HCT116 (cell line): ENCODE results near the gene MED15.

Experiments used
- CTCF ChIP-seq, 3 experiments: fragments of 200-600 bp in 1 of 3; sonication (generic) in 1 of 3; IDR thresholded peaks in 2 of 3; conservative IDR thresholded peaks in 1 of 3; 2 replicates each; pipeline ENCODE4 v1.5.1; 2012 to 2017; ENCODE audit warnings: low read depth in 2 of 3, low read length in 2 of 3, antibody characterized with exemption in 1 of 3, borderline replicate concordance in 1 of 3, control low read depth in 1 of 3, mild to moderate bottlenecking in 1 of 3, mixed read lengths in 1 of 3, mixed run types in 1 of 3, moderate library complexity in 1 of 3; ENCODE audit not compliant: insufficient read depth in 1 of 3
- EZH2 ChIP-seq: fragments of 200-600 bp; sonication (generic); IDR thresholded peaks from 2 replicates; pipeline ENCODE4 v1.6.1; 2017; ENCODE audit warnings: antibody characterized with exemption, mixed run types
- EZH2phosphoT487 ChIP-seq: fragments of 200-600 bp; IDR thresholded peaks from 2 replicates; pipeline ENCODE4 v1.6.1; 2018; ENCODE audit warnings: antibody characterized with exemption, borderline replicate concordance
- POLR2A ChIP-seq: IDR thresholded peaks from 2 replicates; pipeline ENCODE4 v1.7.0; 2011; ENCODE audit warnings: borderline replicate concordance; ENCODE audit not compliant: insufficient read depth, insufficient read length; ENCODE audit errors: extremely low read depth
- POLR2AphosphoS5 ChIP-seq: IDR thresholded peaks from 2 replicates; pipeline ENCODE4 v1.6.1; 2011; ENCODE audit warnings: mild to moderate bottlenecking, low read depth, low read length, moderate library complexity
- RAD21 ChIP-seq: IDR thresholded peaks from 2 replicates; pipeline ENCODE4 v1.6.1; 2012; ENCODE audit warnings: low read depth, mild to moderate bottlenecking
- REST ChIP-seq: IDR thresholded peaks from 2 replicates; pipeline ENCODE4 v1.6.1; 2012; ENCODE audit warnings: low read depth
- TCF7L2 ChIP-seq: IDR thresholded peaks from 2 replicates; pipeline ENCODE4 v1.7.0; 2011; ENCODE audit warnings: borderline replicate concordance, inconsistent platforms; ENCODE audit not compliant: insufficient read depth, insufficient read length; ENCODE audit errors: extremely low read depth
- YY1 ChIP-seq: IDR thresholded peaks from 2 replicates; pipeline ENCODE4 v1.6.1; 2011; ENCODE audit warnings: low read length, low read depth, moderate library complexity, mild to moderate bottlenecking; ENCODE audit not compliant: insufficient replicate concordance; ENCODE audit errors: extremely low read depth
- ZNF274 ChIP-seq: fragments of 200-500 bp; sonication (Bioruptor generic); IDR thresholded peaks from 2 replicates; pipeline ENCODE4 v1.6.1; 2014; ENCODE audit warnings: mild to moderate bottlenecking, low read depth, low read length, inconsistent platforms

- TF ChIP-seq EZH2phosphoT487 (no peak), POLR2AphosphoS5 (no peak), CTCF (IDR thresholded peaks at IDR 0.05 in 2 of 3, conservative IDR thresholded peaks at IDR 0.05 in 1 of 3; ENCODE audit: borderline replicate concordance in 1 of 3, insufficient read depth in 1 of 3, low read depth in 2 of 3, low read length in 2 of 3) (no peak), EZH2 (no peak), POLR2A (no peak), ZNF274 (no peak), RAD21 (no peak), REST (no peak), TCF7L2 (no peak), YY1 (no peak)
Measured at GRCh38 chr22:20537325-20537756, 29.9 kb downstream of the MED15 start.
